HG03196 (cell line): ENCODE results near the gene BGN.

ENCODE experiments used
- ATAC-seq: cut with Tn5 transposase; IDR thresholded peaks from one replicate; pipeline ENCODE4 v1.9.1; 2021; ENCODE audit not compliant: unreplicated experiment

Gene BGN

GRCh38 chrX:153524234-153524633 is 29.5 kb downstream of the BGN start:
- ATAC-seq = no peak

GRCh38 chrX:153525451-153525850 is 30.7 kb downstream of the BGN start:
- no peak for ATAC-seq

GRCh38 chrX:153526042-153526441 is 31.3 kb downstream of the BGN start:
- no peak for ATAC-seq

GRCh38 chrX:153526801-153527200 is 32.0 kb downstream of the BGN start:
- no peak for ATAC-seq

GRCh38 chrX:153527208-153527607 is 32.4 kb downstream of the BGN start:
- no peak for ATAC-seq

GRCh38 chrX:153530411-153531129 is 35.8 kb downstream of the BGN start:
- ATAC-seq = no peak

GRCh38 chrX:153533091-153533490 is 38.3 kb downstream of the BGN start:
- no peak for ATAC-seq

GRCh38 chrX:153537080-153537479 is 42.3 kb downstream of the BGN start:
- no peak for ATAC-seq

- ATAC-seq = no peak
Observed at GRCh38 chrX:153537526-153538295, 42.9 kb downstream of the BGN start.

GRCh38 chrX:153538424-153538823 is 43.6 kb downstream of the BGN start:
- no peak for ATAC-seq

GRCh38 chrX:153539171-153539978 is 44.6 kb downstream of the BGN start:
- ATAC-seq = no peak

GRCh38 chrX:153539979-153540358 is 45.2 kb downstream of the BGN start:
- ATAC-seq = no peak

GRCh38 chrX:153544727-153545126 is 49.9 kb downstream of the BGN start:
- ATAC-seq = no peak

- no peak for ATAC-seq
Observed at GRCh38 chrX:153546386-153546785, 51.6 kb downstream of the BGN start.

GRCh38 chrX:153547195-153547594 is 52.4 kb downstream of the BGN start:
- no peak for ATAC-seq

GRCh38 chrX:153549231-153549630 is 54.5 kb downstream of the BGN start:
- no peak for ATAC-seq

GRCh38 chrX:153549807-153550206 is 55.0 kb downstream of the BGN start:
- no peak for ATAC-seq

- ATAC-seq = no peak
Observed at GRCh38 chrX:153551135-153551534, 56.4 kb downstream of the BGN start.

GRCh38 chrX:153554519-153555167 is 59.9 kb downstream of the BGN start:
- ATAC-seq = no peak

- no peak for ATAC-seq
Observed at GRCh38 chrX:153556767-153557166, 62.0 kb downstream of the BGN start.
